Astrocyte of the hippocampus (primary cell): ENCODE results near the gene PRKCQ.

ENCODE experiments used
- DNase-seq: peaks from one replicate; pipeline ENCODE4 v3.0.0; 2011; ENCODE audit warnings: low read depth, low spot score

The PRKCQ gene

DNA sequence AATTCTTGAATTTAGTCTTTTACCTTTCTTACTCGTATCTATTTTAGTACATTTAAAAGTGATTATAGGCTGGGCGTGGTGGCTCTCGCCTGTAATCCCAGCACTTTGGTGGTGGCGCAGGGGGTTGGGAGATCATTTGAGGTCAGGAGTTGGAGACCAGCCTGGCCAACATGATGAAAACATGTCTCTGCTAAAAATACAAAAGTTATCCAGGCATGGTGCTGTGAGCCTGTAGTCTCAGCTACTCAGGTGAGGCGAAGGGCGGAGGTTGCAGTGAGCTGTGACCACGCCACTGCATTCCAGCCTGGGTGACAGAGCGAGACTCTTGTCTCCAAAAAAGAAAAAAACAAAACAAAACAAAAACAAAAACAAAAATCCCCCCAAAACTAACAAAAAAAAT is 12.2 kb downstream of the PRKCQ start:
- DNase-seq = no peak

DNA sequence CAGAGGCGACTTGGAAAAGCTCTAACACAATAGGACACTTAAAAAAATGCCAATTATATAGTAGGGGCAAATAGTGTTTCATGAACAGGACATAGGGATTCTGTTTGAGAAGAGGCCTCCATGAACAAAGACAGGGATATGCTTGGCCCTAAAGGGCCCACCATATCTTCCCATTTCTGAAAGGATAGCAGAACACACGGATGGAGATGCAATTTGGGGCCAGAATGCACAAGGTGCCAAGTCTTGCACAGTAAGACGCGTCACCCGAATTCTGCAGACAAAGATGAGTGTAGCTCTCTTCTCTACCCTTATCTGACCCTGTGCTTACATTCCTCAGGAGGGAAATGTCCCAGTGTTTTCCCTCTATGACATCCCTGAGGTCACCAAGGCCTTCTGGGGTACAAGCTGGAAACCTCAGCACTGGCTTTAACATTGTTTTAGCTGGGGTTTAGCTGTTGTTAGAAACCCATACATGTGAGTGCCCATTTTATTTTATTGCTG is 12.8 kb downstream of the PRKCQ start:
- DNase-seq = no peak

DNA sequence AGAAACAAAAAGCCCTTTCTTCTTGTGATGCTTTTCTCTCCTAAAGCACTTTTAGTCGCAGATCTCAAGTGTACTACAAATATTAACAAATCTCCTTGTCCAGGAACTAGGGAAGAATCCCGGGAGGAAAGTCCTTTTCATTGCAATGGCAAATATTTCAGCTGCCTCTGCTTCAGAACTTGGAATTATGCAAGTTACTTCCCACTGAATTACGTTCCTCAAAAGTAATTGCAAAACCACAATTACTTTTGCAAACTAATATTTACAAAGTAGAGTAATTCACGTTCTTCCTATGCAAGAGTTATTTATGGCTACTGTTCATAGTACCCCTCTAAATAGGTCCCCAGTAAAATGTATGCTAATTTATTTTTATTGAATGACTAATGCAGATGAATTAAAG is 14.5 kb downstream of the PRKCQ start:
- no peak for DNase-seq

GRCh38 chr10:6564367-6564766 is 15.7 kb downstream of the PRKCQ start:
- no peak for DNase-seq

GRCh38 chr10:6563731-6564130 is 16.3 kb downstream of the PRKCQ start:
- no peak for DNase-seq

GRCh38 chr10:6563075-6563474 is 17.0 kb downstream of the PRKCQ start:
- no peak for DNase-seq

DNA sequence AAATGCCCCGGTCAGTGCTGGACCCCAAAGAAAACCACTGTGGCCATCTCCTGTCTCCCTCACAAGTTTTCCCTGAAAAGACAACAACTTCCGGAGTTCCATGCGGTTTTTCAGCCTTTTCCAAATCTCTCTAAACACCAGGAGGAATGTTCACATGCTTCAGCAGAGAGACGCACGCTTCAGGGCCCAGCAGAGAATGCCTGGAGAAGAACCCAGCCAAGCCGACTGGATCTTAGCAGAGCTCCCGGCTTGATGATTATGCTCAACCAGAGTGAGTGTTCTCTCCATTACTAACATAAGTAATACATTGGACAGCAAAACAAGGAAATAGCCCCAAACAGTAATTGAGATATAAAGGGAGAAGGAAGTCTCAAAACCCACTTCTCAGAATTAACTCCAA is 17.9 kb downstream of the PRKCQ start:
- no peak for DNase-seq

- DNase-seq = no peak
Measured at GRCh38 chr10:6561552-6561951, 18.5 kb downstream of the PRKCQ start.

DNA sequence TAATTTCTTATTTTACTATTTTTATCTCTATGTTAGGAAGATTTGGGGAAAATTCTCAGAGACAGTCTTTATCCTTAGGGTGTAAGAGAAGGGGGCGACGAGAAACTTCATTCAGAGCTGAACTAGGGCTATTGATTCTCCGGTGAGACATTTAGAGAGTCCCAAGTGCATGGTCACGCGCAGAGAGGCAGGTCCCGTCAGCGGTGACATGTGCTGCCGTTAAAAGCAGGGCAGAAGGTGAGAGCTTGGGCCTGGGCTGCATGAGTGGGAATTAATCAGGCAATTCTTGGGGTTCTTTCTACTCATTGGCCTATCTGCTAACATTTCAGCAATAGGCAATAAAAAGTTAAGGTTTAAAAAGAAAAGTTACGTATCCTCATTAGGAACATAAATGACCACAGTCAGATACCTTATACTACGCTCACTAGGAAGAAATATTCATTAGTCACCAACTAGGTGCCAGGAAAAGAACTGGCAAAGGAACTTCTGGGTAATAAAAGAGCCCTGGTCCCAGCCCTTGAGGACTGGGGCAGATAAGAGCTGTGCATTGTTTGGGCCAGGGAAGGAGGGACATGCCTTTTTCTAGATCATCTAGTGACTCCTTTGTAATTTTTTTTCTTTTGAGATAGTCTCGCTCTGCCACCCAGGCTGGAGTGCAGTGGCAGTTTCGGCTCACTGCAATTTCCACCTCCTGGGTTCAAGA is 21.2 kb downstream of the PRKCQ start:
- no peak for DNase-seq

DNA sequence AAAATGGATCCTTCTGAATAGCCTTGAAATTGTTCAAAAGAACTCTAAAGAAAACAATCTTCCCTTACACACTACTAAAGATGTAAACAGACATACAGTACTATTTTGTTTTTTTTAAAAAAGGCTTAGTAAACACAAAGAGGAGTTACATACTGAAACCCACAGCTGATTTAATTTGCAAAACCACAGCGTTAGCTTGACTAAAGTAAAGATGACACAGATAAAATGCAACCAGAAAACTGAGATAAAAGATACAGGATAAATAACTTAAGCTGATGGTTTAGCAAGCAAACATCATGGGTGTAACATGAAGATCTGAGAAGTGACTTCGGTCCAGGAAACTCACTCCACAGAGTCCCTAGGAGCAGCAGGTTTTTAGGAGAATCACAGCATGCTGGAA is 21.8 kb downstream of the PRKCQ start:
- no peak for DNase-seq

DNA sequence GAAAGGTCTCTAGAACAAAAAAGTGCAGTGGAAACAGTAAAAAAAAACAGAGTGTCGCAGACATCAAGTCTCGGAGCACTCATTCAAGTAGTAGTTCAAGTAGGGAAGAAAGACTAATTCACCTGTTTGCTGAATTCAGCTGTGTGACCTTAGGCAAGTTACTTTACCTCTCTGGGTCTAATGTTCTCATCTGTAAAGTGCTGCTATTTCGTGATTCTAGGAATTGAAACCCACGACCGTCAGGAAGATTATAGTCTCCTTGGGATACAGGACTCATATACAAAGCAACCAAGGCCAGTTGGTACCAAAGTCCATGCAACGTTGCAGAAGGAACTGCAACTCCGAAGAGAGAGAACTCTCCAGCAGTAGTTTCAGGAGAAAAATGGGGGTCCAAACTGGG is 26.1 kb downstream of the PRKCQ start:
- DNase-seq = no peak

DNA sequence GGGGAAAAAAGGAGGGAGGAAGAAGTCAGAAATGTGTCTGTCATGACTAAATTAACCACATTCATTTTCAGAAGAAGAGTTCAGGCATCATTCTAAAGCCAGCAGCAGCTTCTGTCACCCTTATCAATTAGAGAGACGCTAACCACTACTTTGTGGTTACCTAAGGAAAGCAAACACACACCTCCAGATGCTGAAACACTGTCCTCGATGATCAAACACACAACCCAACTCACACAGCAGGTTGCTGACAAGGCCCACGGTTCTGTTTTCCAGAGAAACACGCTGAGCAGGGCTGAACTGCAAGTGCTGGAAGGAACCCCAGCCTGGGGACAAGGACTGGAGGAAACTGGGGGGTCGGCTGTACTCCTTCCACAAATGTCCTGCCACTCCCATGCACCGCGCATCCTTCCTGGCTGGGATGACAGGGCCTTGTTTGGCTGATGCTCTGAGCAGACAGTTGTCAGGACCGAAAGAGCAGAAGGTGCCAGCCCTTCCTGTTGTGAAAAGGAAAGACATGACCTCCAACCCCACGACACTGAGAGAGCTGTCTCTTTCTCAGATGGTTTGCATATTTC is 36.6 kb downstream of the PRKCQ start:
- no peak for DNase-seq

DNA sequence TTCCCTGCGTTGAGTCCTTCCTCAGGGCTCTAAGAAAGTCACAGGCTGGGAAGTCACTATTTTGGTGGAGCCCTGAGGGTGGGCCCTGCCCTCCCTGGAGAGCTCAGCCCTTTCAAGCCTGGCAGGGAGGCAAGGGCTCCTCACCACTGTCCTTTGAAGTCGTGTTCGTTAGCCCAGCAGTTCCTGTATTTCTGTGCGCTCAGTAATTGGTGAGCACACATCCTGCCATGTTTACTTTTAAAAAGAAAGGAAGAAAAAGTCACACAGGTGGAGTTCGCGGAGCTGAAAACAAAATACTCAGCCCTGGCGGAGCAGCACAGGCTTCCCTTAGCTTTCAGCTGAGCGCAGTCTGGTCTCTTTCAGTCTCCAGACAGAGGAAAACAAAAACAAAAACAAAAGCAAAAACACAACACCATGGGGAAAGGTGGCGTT is 37.1 kb downstream of the PRKCQ start:
- DNase-seq = peak; percentile 16

DNA sequence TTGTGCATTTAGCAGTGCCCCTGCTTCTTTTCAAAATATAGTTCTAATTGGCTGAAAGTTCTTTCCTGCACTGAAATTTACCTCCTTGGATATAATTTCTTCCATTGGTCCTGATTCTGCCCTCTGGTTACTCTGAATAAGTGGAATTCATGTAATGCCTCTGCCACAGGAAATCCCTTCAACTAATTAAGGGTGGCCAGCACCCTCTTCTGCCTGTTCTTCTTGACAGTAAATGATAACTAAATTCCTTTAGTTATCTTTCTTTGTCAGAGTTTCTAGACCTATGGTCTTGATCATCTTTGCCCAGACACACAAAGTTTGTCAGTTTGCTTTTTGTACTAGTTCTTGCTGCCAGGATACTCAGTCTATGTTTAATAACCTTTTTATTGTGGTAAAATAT is 40.2 kb downstream of the PRKCQ start:
- DNase-seq = no peak

- DNase-seq = no peak
Measured at GRCh38 chr10:6537770-6538169, 42.3 kb downstream of the PRKCQ start.

GRCh38 chr10:6536102-6536501 is 44.0 kb downstream of the PRKCQ start:
- DNase-seq = no peak

DNA sequence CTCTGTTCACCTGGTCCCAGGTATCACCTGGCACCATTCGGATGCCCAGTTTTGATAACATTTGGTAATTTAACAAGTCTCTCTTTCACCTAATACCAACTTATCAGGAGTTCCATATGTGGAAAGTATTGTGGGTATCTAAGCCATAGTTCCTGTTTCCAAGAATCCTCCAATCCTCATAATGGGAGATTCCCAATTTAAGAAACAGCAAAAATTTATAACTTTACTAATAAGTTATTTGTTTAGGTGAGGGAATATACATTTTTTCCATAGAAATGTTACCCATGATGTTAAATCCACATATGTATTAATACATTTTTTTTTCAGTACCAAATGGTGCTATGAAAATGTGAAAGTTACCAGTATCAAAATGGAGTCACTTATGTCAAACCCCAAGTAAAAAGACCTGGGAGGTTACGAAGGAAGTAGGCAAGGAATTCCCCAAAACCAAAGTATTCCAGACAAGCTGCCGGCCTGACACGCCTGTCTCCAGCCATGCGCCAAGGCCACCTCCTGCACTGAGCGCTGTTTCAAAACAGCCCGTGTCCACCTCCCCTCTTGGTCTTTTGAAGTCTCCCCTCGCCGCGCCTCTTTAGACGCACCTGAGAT is 44.8 kb downstream of the PRKCQ start:
- no peak for DNase-seq

GRCh38 chr10:6532321-6532720 is 47.8 kb downstream of the PRKCQ start:
- no peak for DNase-seq

DNA sequence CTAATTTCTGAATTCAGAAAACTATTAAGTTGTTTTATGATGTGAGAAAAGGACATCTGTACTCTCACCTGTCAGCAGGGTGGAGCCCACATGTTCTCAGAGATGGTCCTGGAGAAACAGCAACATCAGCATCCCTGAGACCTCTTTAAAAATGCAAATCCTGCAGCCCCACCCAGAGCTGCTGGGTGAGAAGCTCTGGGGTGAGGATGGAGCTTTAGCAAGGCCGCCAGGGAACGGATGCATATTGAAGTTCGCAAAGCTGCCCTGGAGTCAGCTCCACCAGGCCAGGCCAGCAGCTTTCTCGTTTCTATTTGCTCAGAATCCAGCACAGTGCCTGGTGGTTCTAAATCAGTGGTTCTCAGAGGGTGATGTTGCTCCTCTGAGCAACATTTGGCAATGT is 49.1 kb downstream of the PRKCQ start:
- DNase-seq = no peak

GRCh38 chr10:6530211-6530840 is 49.8 kb downstream of the PRKCQ start:
- no peak for DNase-seq

- DNase-seq = no peak
Measured at GRCh38 chr10:6528198-6528950, 51.7 kb downstream of the PRKCQ start.

DNA sequence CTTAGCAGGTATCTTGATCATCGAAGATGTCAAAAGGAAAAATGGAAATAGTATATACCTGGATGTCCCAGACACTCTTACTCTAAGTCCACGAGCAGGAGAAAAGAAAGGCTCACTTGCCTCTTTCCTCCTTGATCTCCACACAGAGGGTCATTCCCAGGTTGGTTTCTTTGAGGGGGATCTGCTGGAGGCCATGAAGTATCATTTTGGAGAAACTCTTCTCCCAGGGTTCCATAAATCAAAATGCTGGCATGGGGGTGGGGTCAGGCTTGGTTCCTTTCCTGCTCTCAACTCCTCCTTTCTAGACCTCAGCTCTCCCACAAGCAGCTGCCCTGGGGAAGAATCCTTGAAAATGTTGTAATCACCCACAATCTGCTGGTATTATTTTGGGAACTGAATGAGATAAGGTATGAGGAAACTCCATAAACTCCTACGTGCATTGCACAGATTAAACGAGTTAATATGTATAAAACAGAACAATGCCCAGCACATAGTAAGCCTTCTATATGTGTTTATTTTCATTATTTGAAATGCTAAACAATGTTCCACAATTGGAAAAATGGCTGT is 54.4 kb downstream of the PRKCQ start:
- no peak for DNase-seq
